Measurements from ENCODE around the gene NAT9. TPM values are rescaled to one million over a fixed set of nuclear protein-coding genes. Genes with fewer than 3 reads are reported as not detected.

Gene NAT9
- total RNA-seq, 2 donors from 2014 or later: 58.3 to 77.3 TPM

DNA sequence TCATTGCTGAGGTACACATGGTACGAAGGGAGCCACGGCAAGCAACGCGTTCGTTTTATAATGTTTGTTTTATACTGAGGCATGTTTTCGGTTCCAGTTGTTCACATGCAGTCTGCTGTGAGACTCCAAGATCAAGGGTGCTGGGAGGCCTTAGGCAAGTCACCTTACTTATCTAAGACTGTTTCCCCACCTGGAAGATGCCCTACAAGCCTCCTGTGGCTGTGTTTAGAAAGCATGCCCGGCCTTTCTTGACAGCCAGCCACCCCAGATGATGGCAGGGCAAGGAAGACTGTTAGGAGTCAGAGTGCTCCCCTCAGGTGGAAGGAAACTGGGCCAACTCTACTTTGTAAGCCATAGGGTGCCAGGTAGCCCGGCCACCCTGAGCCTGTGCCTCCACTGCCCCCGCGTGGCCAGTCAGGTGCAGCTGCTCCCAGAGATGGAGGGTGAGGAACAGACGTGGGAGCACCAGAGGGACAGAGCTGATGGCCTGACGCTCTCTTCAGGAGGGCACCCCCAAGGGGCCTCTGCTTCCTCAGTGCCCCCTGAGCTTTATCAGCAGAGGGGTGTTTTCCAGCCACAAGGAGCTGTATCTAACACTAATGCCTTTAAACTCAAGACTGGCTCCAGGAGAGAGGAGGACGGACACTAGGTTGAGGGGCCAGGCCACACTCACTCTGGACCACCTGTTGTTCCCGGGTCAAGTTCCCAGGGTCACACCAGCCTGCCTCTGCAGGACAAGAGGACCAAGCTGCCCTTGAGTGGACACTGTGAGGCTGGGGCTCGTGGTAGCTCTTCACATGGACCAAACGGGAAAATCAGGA lies 5.4 kb downstream of the NAT9 start:
- Histone ChIP-seq H3K9me3 (ENCODE audit: control insufficient read depth, low read length) (no peaks in the 10 kb centered on the region), H3K27me3 (ENCODE audit: control insufficient read depth, insufficient read depth, low read length, poor library complexity, severe bottlenecking) (no peaks in the 10 kb centered on the region), H3K27ac (ENCODE audit: low read depth, low read length) (no peak overlapping the region), H3K4me1 (ENCODE audit: control insufficient read depth, insufficient read depth, low read length) (no peaks in the 10 kb centered on the region), H3K36me3 (ENCODE audit: control insufficient read depth, insufficient read depth, low read length) (peaks cover 76% of the 10 kb centered on the region), H3K4me3 (ENCODE audit: low read length) (no peak overlapping the region), H3K9ac (ENCODE audit: extremely low read depth, low read length, poor library complexity, severe bottlenecking) (no peak overlapping the region)
- Mint-ChIP-seq H3K27ac (peak overlapping the region; percentile 4), H3K36me3 (ENCODE audit: low read depth) (peaks cover 54% of the 10 kb centered on the region), H3K4me3 (no peak overlapping the region), H3K4me1 (peaks cover 3% of the 10 kb centered on the region), H3K9me3 (no peaks in the 10 kb centered on the region), H3K27me3 (ENCODE audit: insufficient read depth) (no peaks in the 10 kb centered on the region)
- peak; percentile 96 for DNase-seq
- WGBS, 2 experiments (ENCODE audit: insufficient coverage in 1 of 2, insufficient read length in 1 of 2): 71 to 75% methylated on average over 14 to 16 of the region's 16 CpGs
- peak; percentile 90 for TF ChIP-seq CTCF (conservative IDR thresholded peaks at IDR 0.05)

- no peak for DNase-seq
- Histone ChIP-seq H3K27ac (ENCODE audit: low read depth, low read length) (no peak overlapping the region), H3K36me3 (ENCODE audit: control insufficient read depth, insufficient read depth, low read length) (peaks cover 80% of the 10 kb centered on the region), H3K4me1 (ENCODE audit: control insufficient read depth, insufficient read depth, low read length) (no peaks in the 10 kb centered on the region), H3K4me3 (ENCODE audit: low read length) (no peak overlapping the region), H3K9me3 (ENCODE audit: control insufficient read depth, low read length) (no peaks in the 10 kb centered on the region), H3K9ac (ENCODE audit: extremely low read depth, low read length, poor library complexity, severe bottlenecking) (no peak overlapping the region), H3K27me3 (ENCODE audit: control insufficient read depth, insufficient read depth, low read length, poor library complexity, severe bottlenecking) (no peaks in the 10 kb centered on the region)
- peak overlapping the region; percentile 4 for H3K27ac Mint-ChIP-seq
- no peak for TF ChIP-seq CTCF (conservative IDR thresholded peaks at IDR 0.05)
- no peaks in the 10 kb centered on the region for H3K9me3 Mint-ChIP-seq
- no peaks in the 10 kb centered on the region for H3K27me3 Mint-ChIP-seq (ENCODE audit: insufficient read depth)
- H3K4me3 Mint-ChIP-seq: no peak overlapping the region
- peaks cover 56% of the 10 kb centered on the region for H3K36me3 Mint-ChIP-seq (ENCODE audit: low read depth)
- 88 to 96% methylated on average over 4 to 5 of the region's 5 CpGs for WGBS, 2 experiments (ENCODE audit: insufficient coverage in 1 of 2, insufficient read length in 1 of 2)
- peaks cover 2% of the 10 kb centered on the region for H3K4me1 Mint-ChIP-seq
Measured at GRCh38 chr17:74769856-74770497, 6.2 kb downstream of the NAT9 start.

GRCh38 chr17:74769266-74769855 lies 6.8 kb downstream of the NAT9 start:
- Histone ChIP-seq H3K9me3 (ENCODE audit: control insufficient read depth, low read length) (no peaks in the 10 kb centered on the region), H3K27me3 (ENCODE audit: control insufficient read depth, insufficient read depth, low read length, poor library complexity, severe bottlenecking) (no peaks in the 10 kb centered on the region), H3K36me3 (ENCODE audit: control insufficient read depth, insufficient read depth, low read length) (peaks cover 86% of the 10 kb centered on the region), H3K4me3 (ENCODE audit: low read length) (no peak overlapping the region), H3K4me1 (ENCODE audit: control insufficient read depth, insufficient read depth, low read length) (no peaks in the 10 kb centered on the region), H3K27ac (ENCODE audit: low read depth, low read length) (peak overlapping the region; percentile 7), H3K9ac (ENCODE audit: extremely low read depth, low read length, poor library complexity, severe bottlenecking) (no peak overlapping the region)
- no peaks in the 10 kb centered on the region for H3K9me3 Mint-ChIP-seq
- WGBS, 2 experiments (ENCODE audit: insufficient coverage in 1 of 2, insufficient read length in 1 of 2): 88 to 91% methylated on average over 5 to 6 of the region's 6 CpGs
- no peak overlapping the region for H3K4me3 Mint-ChIP-seq
- TF ChIP-seq CTCF (conservative IDR thresholded peaks at IDR 0.05): no peak
- DNase-seq: no peak
- peaks cover 59% of the 10 kb centered on the region for H3K36me3 Mint-ChIP-seq (ENCODE audit: low read depth)
- H3K27ac Mint-ChIP-seq: no peak overlapping the region
- H3K27me3 Mint-ChIP-seq (ENCODE audit: insufficient read depth): no peaks in the 10 kb centered on the region
- H3K4me1 Mint-ChIP-seq: peaks cover 2% of the 10 kb centered on the region
